SK-N-SH (cell line): ENCODE results near the gene LMNB1. TPM values are rescaled to one million over a fixed set of nuclear protein-coding genes. Genes with fewer than 3 reads are reported as not detected.
"Not testable (repeated sequence)": the region's sequence is repeated elsewhere in the genome, so short reads cannot be mapped to it uniquely, and the experiment has no call there.

Experiments used
- CTCF ChIA-PET: fragments of 300-600, 350-600 bp; formaldehyde crosslinking; extraction: SDS; loops from one replicate; lab custom pipeline; 2021; lab: Yijun Ruan, JAX
- POLR2A ChIA-PET: fragments of 350-600 bp; sonication (Branson Sonifier 250); formaldehyde crosslinking; extraction: SDS; loops from one replicate; lab custom pipeline; 2020; ENCODE audit warnings: antibody characterized with exemption, inconsistent platforms; lab: Yijun Ruan, JAX
- DNase-seq: peaks from one replicate; pipeline ENCODE4 v3.0.0; 2012
- H2AFZ ChIP-seq: fragments of 200-600 bp; sonication (generic); 2 replicates; pipeline ENCODE4 v1.8.1; 2016; ENCODE audit warnings: antibody characterized with exemption, mild to moderate bottlenecking, low read depth
- H3F3A ChIP-seq: fragments of 200-600 bp; sonication (generic); replicated peaks from 2 replicates; pipeline ENCODE3; 2016; ENCODE audit warnings: antibody characterized with exemption, mild to moderate bottlenecking; ENCODE audit not compliant: insufficient read depth
- H3K27ac ChIP-seq, 2 experiments: fragments of 200-500 bp in 1 of 2; fragments of 200-600 bp in 1 of 2; sonication (Bioruptor generic) in 1 of 2; sonication (generic), shearing (Covaris generic) in 1 of 2; 2 replicates each; pipeline versions ENCODE4 v1.5.1 to v1.6.1; 2014 to 2016; ENCODE audit warnings: low read depth in 2 of 2, inconsistent platforms in 1 of 2, low read length in 1 of 2, mild to moderate bottlenecking in 1 of 2, mixed read lengths in 1 of 2
- H3K27me3 ChIP-seq: fragments of 200-600 bp; sonication (generic), shearing (Covaris generic); 2 replicates; pipeline ENCODE4 v1.6.1; 2016; ENCODE audit warnings: mixed run types; ENCODE audit not compliant: insufficient read depth
- H3K36me3 ChIP-seq, 2 experiments: fragments of 200-500 bp in 1 of 2; fragments of 200-600 bp in 1 of 2; sonication (Bioruptor generic) in 1 of 2; sonication (generic) in 1 of 2; replicated peaks in 1 of 2; 2 replicates each; pipeline versions ENCODE3 to v1.5.1; 2014 to 2016; ENCODE audit warnings: low read length in 1 of 2, mild to moderate bottlenecking in 1 of 2; ENCODE audit not compliant: insufficient read depth in 2 of 2, control insufficient read depth in 1 of 2
- H3K4me1 ChIP-seq, 2 experiments: fragments of 200-500 bp in 1 of 2; fragments of 200-600 bp in 1 of 2; sonication (Bioruptor generic) in 1 of 2; sonication (generic), shearing (Covaris generic) in 1 of 2; 2 replicates each; pipeline versions ENCODE4 v1.5.1 to v1.6.1; 2014 to 2016; ENCODE audit warnings: low read depth in 1 of 2, low read length in 1 of 2, mixed run types in 1 of 2; ENCODE audit not compliant: insufficient read depth in 2 of 2, control insufficient read depth in 1 of 2
- H3K4me2 ChIP-seq: fragments of 200-600 bp; sonication (generic), shearing (Covaris generic); 2 replicates; pipeline ENCODE4 v1.6.1; 2017; ENCODE audit warnings: mixed run types
- H3K4me3 ChIP-seq, 2 experiments: fragments of 200-500 bp in 1 of 2; fragments of 200-600 bp in 1 of 2; sonication (Bioruptor generic) in 1 of 2; sonication (generic), shearing (Covaris generic) in 1 of 2; 2 replicates each; pipeline versions ENCODE4 v1.5.1 to v1.8.1; 2014 to 2016; ENCODE audit warnings: low read depth in 2 of 2, inconsistent platforms in 1 of 2, low read length in 1 of 2, mild to moderate bottlenecking in 1 of 2, mixed read lengths in 1 of 2, moderate library complexity in 1 of 2
- H3K79me2 ChIP-seq: fragments of 200-600 bp; sonication (generic); 2 replicates; pipeline ENCODE4 v1.8.1; 2017; ENCODE audit warnings: mild to moderate bottlenecking; ENCODE audit not compliant: insufficient read depth
- H3K9ac ChIP-seq: fragments of 200-600 bp; sonication (generic); 2 replicates; pipeline ENCODE4 v1.6.1; 2017; ENCODE audit warnings: mixed run types
- H3K9me2 ChIP-seq: fragments of 200-600 bp; sonication (generic); 2 replicates; pipeline ENCODE4 v1.6.1; 2017; ENCODE audit warnings: mixed run types
- H3K9me3 ChIP-seq: fragments of 200-600 bp; sonication (generic); 2 replicates; pipeline ENCODE4 v1.6.1; 2017; ENCODE audit warnings: mixed run types, mild to moderate bottlenecking, moderate library complexity
- H4K20me1 ChIP-seq: fragments of 200-600 bp; sonication (generic); 2 replicates; pipeline ENCODE4 v1.6.1; 2017; ENCODE audit warnings: mild to moderate bottlenecking, mixed run types; ENCODE audit not compliant: insufficient read depth
- CHD2 ChIP-seq: fragments of 150-350 bp; IDR thresholded peaks from 2 replicates; pipeline ENCODE4 v1.6.1; 2018; ENCODE audit warnings: low read length; ENCODE audit not compliant: partially characterized antibody
- CTCF ChIP-seq: fragments of 200-600 bp; sonication (generic); IDR thresholded peaks from 2 replicates; pipeline ENCODE4 v1.6.1; 2017; ENCODE audit warnings: antibody characterized with exemption, mild to moderate bottlenecking, moderate library complexity
- FOSL2 ChIP-seq: IDR thresholded peaks from 2 replicates; pipeline ENCODE4 v1.4.0; 2012; ENCODE audit warnings: low read depth, mild to moderate bottlenecking, moderate library complexity, borderline replicate concordance
- IRF3 ChIP-seq: fragments of 150-350 bp; IDR thresholded peaks from 2 replicates; pipeline ENCODE4 v1.6.1; 2016; ENCODE audit warnings: mild to moderate bottlenecking, low read depth, low read length
- JUND ChIP-seq: IDR thresholded peaks from 2 replicates; pipeline ENCODE4 v1.4.0; 2012
- MXI1 ChIP-seq: IDR thresholded peaks from 2 replicates; pipeline ENCODE4 v1.6.1; 2012; ENCODE audit warnings: mild to moderate bottlenecking, low read depth, low read length, improper control_type of control experiment
- NFIC ChIP-seq: IDR thresholded peaks from 2 replicates; pipeline ENCODE4 v1.4.0; 2012; ENCODE audit warnings: borderline replicate concordance
- RAD21 ChIP-seq: IDR thresholded peaks from 2 replicates; pipeline ENCODE4 v1.6.1; 2012; ENCODE audit warnings: mild to moderate bottlenecking, low read length
- RFX5 ChIP-seq: IDR thresholded peaks from 2 replicates; pipeline ENCODE4 v1.6.1; 2012; ENCODE audit warnings: mild to moderate bottlenecking, improper control_type of control experiment, low read length
- RXRA ChIP-seq: IDR thresholded peaks from 2 replicates; pipeline ENCODE4 v1.4.0; 2012; ENCODE audit warnings: low read depth, mild to moderate bottlenecking, borderline replicate concordance
- SMC3 ChIP-seq: IDR thresholded peaks from 2 replicates; pipeline ENCODE4 v1.6.1; 2012; ENCODE audit warnings: low read depth, low read length, improper control_type of control experiment
- TAF1 ChIP-seq: IDR thresholded peaks from 2 replicates; pipeline ENCODE4 v1.6.1; 2012; ENCODE audit warnings: low read depth, mild to moderate bottlenecking, low read length, moderate library complexity, borderline replicate concordance
- TCF12 ChIP-seq: IDR thresholded peaks from 2 replicates; pipeline ENCODE4 v1.4.0; 2012
- TEAD4 ChIP-seq: IDR thresholded peaks from 2 replicates; pipeline ENCODE4 v1.4.0; 2012; ENCODE audit warnings: mild to moderate bottlenecking, borderline replicate concordance; ENCODE audit not compliant: insufficient read depth
- WGBS: methylation state at CpG from one replicate; pipeline ENCODE4 v1.1.6; 2017; ENCODE audit warnings: low lambda C conversion rate; 5-methylcytosine and 5-hydroxymethylcytosine counted together
- polyA plus RNA-seq, 3 experiments: library from polyadenylated mRNA; depleted of rRNA; stranded (reverse); fragments of >200 nt; gene quantifications; 2 replicates each; pipeline ENCODE4 v1.2.3, GENCODE V29; 2012

The LMNB1 gene
- polyA plus RNA-seq, 1 of the 3 experiments (the other 2 are of a cell fraction) = 34.9 TPM

GRCh38 chr5:126780165-126780827, 3.4 kb downstream of the LMNB1 start:
- TF ChIP-seq MXI1 (peak; percentile 38; the same call in 1 of the 2 replicates), CTCF (peak; percentile 82), RAD21 (peak; percentile 82), RFX5 (no peak), SMC3 (peak; percentile 73)
- peaks cover 41% of the 10 kb centered on the region; the same call in 1 of the 2 replicates for H4K20me1 ChIP-seq
- 22% methylated on average over 7 of the region's 7 CpGs for WGBS
- ChIA-PET CTCF (interaction anchor here (0.6 to 8.8 kb wide), 26 partner anchors 9 to 285 kb away, joined by 3 to 172 read pairs (median 4); partner anchors contain the start of gene PHAX), POLR2A (interaction anchor here (0.7 kb wide), 1 partner anchor 60 kb away, joined by 3 read pairs; no protein-coding TSS in a partner anchor)
- no peaks in the 10 kb centered on the region for H3K36me3 ChIP-seq
- H3K4me2 ChIP-seq = peak overlapping the region; percentile 83
- peak overlapping the region in 1 of 2 experiments; percentile 90; a peak in 2 of 4 replicates for H3K27ac ChIP-seq
- peaks cover 4% of the 10 kb centered on the region in 2 experiments; a peak in 3 of 4 replicates for H3K4me1 ChIP-seq
- peak overlapping the region; percentile 95; the same call in 1 of the 2 replicates for H3K9ac ChIP-seq
- peaks cover 19% of the 10 kb centered on the region for H3F3A ChIP-seq
- peak overlapping the region in 1 of 2 experiments; percentile 80; a peak in 2 of 4 replicates for H3K4me3 ChIP-seq
- DNase-seq = peak; percentile 59
- no peaks in the 10 kb centered on the region for H3K9me2 ChIP-seq
- no peaks in the 10 kb centered on the region for H3K27me3 ChIP-seq
- peak overlapping the region; percentile 64 for H2AFZ ChIP-seq
- no peaks in the 10 kb centered on the region for H3K9me3 ChIP-seq
- H3K79me2 ChIP-seq = peaks cover 83% of the 10 kb centered on the region

- H3K36me3 ChIP-seq, H3K4me2 ChIP-seq, H3K4me1 ChIP-seq, CTCF ChIA-PET, H3K4me3 ChIP-seq, H2AFZ ChIP-seq, POLR2A ChIA-PET, H3F3A ChIP-seq, H3K9ac ChIP-seq, H3K9me3 ChIP-seq, H3K27ac ChIP-seq, H3K27me3 ChIP-seq, H3K9me2 ChIP-seq, DNase-seq: not testable (repeated sequence)
- Histone ChIP-seq H3K79me2 (peaks cover 100% of the 10 kb centered on the region), H4K20me1 (peaks cover 69% of the 10 kb centered on the region; the same call in 1 of the 2 replicates)
- WGBS = 97% methylated on average over 7 of the region's 7 CpGs
Measured at GRCh38 chr5:126788409-126788808, 11.5 kb downstream of the LMNB1 start.

GRCh38 chr5:126793097-126793496, 16.2 kb downstream of the LMNB1 start:
- ChIA-PET POLR2A (no interaction called here), CTCF (interaction anchor here (0.6 kb wide), 1 partner anchor 12 kb away, joined by 3 read pairs; no protein-coding TSS in a partner anchor)
- 90% methylated on average over 3 of the region's 3 CpGs for WGBS
- Histone ChIP-seq H3K79me2 (peaks cover 100% of the 10 kb centered on the region), H3K4me1 (peaks cover 0 to 6% of the 10 kb centered on the region in 2 experiments; a peak in 1 of 4 replicates), H3K9ac (no peak overlapping the region), H3K9me2 (no peaks in the 10 kb centered on the region), H3K27ac (no peak overlapping the region), H2AFZ (no peak overlapping the region; the same call in 1 of the 2 replicates), H3K36me3 (peaks cover 0 to 4% of the 10 kb centered on the region in 2 experiments), H3K9me3 (no peaks in the 10 kb centered on the region), H3K4me2 (no peak overlapping the region), H3K27me3 (no peaks in the 10 kb centered on the region), H4K20me1 (peaks cover 78% of the 10 kb centered on the region; the same call in 1 of the 2 replicates), H3K4me3 (no peak overlapping the region), H3F3A (no peaks in the 10 kb centered on the region)
- no peak for DNase-seq
- TF ChIP-seq TEAD4 = no peak
- TF ChIP-seq NFIC = no peak
- no peak for TF ChIP-seq TCF12
- TF ChIP-seq RFX5 = no peak
- no peak for TF ChIP-seq RXRA
- TF ChIP-seq FOSL2 = no peak
- TF ChIP-seq CTCF = no peak
- TF ChIP-seq IRF3 = no peak
- TF ChIP-seq RAD21 = no peak
- TF ChIP-seq JUND = no peak
- no peak for TF ChIP-seq TAF1
- no peak for TF ChIP-seq CHD2
